ENCODE data around the gene DNAJC17.
A peak's percentile ranks its signal among the peaks of the same experiment; 100 is the strongest.

Gene DNAJC17

GRCh38 chr15:40819048-40819447 lies 11.8 kb upstream of the DNAJC17 start:
- TF ChIP-seq POLR2A (IDR thresholded peaks at IDR 0.05; ENCODE audit: extremely low read depth, insufficient read length) = no peak
- TF ChIP-seq, protein P1, sequence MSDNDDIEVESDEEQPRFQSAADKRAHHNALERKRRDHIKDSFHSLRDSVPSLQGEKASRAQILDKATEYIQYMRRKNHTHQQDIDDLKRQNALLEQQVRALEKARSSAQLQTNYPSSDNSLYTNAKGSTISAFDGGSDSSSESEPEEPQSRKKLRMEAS (IDR thresholded peaks at IDR 0.05; ENCODE audit: low read depth, low read length) = no peak
- H3K4me3 ChIP-seq (ENCODE audit: low read depth, low read length) = no peak overlapping the region
- DNase-seq (ENCODE audit: low read depth) = no peak

- no peak overlapping the region for H3K4me3 ChIP-seq (ENCODE audit: low read depth, low read length)
- no peak for TF ChIP-seq MYC (IDR thresholded peaks at IDR 0.05; ENCODE audit: low read depth, low read length)
- TF ChIP-seq, protein P1 (IDR thresholded peaks at IDR 0.05; ENCODE audit: low read depth, low read length) = no peak
- TF ChIP-seq, protein P2, sequence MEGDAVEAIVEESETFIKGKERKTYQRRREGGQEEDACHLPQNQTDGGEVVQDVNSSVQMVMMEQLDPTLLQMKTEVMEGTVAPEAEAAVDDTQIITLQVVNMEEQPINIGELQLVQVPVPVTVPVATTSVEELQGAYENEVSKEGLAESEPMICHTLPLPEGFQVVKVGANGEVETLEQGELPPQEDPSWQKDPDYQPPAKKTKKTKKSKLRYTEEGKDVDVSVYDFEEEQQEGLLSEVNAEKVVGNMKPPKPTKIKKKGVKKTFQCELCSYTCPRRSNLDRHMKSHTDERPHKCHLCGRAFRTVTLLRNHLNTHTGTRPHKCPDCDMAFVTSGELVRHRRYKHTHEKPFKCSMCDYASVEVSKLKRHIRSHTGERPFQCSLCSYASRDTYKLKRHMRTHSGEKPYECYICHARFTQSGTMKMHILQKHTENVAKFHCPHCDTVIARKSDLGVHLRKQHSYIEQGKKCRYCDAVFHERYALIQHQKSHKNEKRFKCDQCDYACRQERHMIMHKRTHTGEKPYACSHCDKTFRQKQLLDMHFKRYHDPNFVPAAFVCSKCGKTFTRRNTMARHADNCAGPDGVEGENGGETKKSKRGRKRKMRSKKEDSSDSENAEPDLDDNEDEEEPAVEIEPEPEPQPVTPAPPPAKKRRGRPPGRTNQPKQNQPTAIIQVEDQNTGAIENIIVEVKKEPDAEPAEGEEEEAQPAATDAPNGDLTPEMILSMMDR (IDR thresholded peaks at IDR 0.05; ENCODE audit: low read depth, low read length) = no peak
- no peak for DNase-seq (ENCODE audit: low read depth)
Observed at GRCh38 chr15:40815042-40815698, 7.9 kb upstream of the DNAJC17 start.

DNA sequence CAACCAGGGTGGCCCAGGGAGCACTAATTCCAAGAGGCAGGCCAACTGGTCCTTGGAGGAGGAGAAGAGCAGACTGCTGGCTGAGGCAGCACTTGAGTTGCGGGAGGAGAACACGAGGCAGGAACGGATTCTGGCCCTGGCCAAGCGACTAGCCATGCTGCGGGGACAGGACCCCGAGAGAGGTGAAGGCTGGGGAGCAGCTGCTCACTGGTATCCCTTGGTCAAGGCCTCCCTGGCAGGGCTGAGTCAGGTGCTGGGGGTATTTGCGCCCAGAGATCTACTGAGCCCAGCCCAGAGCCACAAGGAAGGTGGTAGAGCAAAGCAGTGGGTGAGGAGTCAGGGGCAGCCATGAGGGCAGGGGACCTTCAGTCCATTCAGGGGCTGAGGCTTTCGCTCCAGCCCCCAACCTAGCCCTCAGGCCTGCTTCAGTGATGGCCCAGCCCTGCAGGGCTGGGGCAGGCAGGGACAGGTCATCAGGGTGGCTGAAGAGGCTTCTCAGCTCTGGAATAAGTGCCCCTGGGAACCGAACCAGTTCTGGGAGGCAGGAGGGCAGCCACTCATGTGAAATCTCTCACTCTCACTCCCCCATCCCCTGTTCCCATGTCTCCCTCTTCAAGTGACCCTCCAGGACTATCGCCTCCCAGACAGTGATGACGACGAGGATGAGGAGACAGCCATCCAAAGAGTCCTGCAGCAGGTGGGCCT lies 5.6 kb upstream of the DNAJC17 start:
- TF ChIP-seq POLR2A (IDR thresholded peaks at IDR 0.05; ENCODE audit: extremely low read depth, insufficient read length) = no peak
- TF ChIP-seq, protein P2 (IDR thresholded peaks at IDR 0.05; ENCODE audit: low read depth, low read length) = no peak
- no peak for TF ChIP-seq MYC (IDR thresholded peaks at IDR 0.05; ENCODE audit: low read depth, low read length)
- TF ChIP-seq, protein P1 (IDR thresholded peaks at IDR 0.05; ENCODE audit: low read depth, low read length) = no peak
- no peak for DNase-seq (ENCODE audit: low read depth)
- no peak overlapping the region for H3K4me3 ChIP-seq (ENCODE audit: low read depth, low read length)

DNA sequence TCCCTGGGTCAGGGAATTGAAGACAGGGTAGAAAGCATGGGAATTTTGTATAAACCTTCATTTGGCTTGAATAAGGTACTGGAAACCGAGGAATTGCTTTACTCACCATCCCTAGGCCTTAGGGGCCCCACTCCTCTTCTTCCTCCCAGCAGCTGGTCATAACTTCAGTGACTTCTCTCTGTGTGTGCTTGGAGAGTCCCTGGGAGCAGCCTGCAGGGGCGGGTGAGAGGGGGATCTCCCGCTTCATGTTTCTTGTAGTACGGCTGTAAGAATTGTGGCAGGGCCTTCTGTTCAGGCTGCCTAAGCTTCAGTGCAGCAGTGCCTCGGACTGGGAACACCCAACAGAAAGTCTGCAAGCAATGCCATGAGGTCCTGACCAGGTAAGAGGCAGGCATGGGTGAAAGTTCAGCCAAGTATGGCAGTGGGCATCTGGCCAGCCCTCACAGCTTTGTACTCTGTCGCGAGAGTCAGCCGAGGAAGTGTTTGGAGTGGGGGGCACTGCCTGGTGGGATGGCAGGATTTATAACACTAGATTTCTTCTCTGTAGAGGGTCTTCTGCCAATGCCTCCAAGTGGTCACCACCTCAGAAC lies 1.7 kb upstream of the DNAJC17 start:
- DNase-seq (ENCODE audit: low read depth) = no peak
- no peak overlapping the region for H3K4me3 ChIP-seq (ENCODE audit: low read depth, low read length)

DNA sequence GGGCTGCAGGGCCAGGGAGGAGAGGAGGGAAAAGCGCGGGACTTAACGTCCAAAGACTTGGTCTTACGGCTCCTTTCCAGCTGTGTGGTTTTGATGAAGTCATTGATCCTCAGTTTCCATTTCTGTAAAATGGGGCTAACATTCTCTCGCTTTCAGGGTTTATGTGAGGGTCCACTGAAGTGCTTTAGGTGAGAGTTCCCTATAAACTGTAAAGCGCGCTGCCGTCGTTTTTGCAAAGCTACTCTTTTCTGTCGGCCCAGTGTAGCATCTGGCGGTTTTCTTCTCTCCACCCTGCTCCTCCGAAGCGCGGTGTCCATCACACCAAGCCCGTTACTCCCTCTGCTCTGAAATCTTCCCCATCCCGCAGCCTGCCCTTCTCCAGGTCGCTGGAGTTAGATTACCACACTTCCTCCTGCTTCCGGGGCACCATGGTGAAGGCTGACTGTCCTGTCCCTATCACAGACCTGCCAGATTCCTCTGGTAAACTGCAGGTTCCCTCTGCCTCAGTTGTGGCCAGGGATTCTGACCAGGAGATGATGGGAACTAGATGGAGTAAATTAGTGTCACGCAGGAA lies 702 bp upstream of the DNAJC17 start:
- TF ChIP-seq POLR2A (IDR thresholded peaks at IDR 0.05; ENCODE audit: extremely low read depth, insufficient read length) = no peak
- no peak for TF ChIP-seq MYC (IDR thresholded peaks at IDR 0.05; ENCODE audit: low read depth, low read length)
- TF ChIP-seq, protein P2 (IDR thresholded peaks at IDR 0.05; ENCODE audit: low read depth, low read length) = no peak
- TF ChIP-seq, protein P1 (IDR thresholded peaks at IDR 0.05; ENCODE audit: low read depth, low read length) = no peak
- peak; percentile 42 for DNase-seq (ENCODE audit: low read depth)

More for the DNA sequence above, 1.7 kb upstream of the DNAJC17 start:
- TF ChIP-seq MYC (IDR thresholded peaks at IDR 0.05; ENCODE audit: low read depth, low read length) (no peak), POLR2A (IDR thresholded peaks at IDR 0.05; ENCODE audit: extremely low read depth, insufficient read length) (no peak)
- TF ChIP-seq, protein P2 (IDR thresholded peaks at IDR 0.05; ENCODE audit: low read depth, low read length) = no peak
- TF ChIP-seq, protein P1 (IDR thresholded peaks at IDR 0.05; ENCODE audit: low read depth, low read length) = no peak

GRCh38 chr15:40806672-40807027 lies 623 bp downstream of the DNAJC17 start:
- TF ChIP-seq POLR2A (IDR thresholded peaks at IDR 0.05; ENCODE audit: extremely low read depth, insufficient read length) = no peak
- TF ChIP-seq, protein P1 (IDR thresholded peaks at IDR 0.05; ENCODE audit: low read depth, low read length) = no peak; the same call in 1 of the 2 replicates
- TF ChIP-seq, protein P2 (IDR thresholded peaks at IDR 0.05; ENCODE audit: low read depth, low read length) = no peak
- no peak for TF ChIP-seq MYC (IDR thresholded peaks at IDR 0.05; ENCODE audit: low read depth, low read length)
- H3K4me3 ChIP-seq (ENCODE audit: low read depth, low read length) = peak overlapping the region; percentile 97
- DNase-seq (ENCODE audit: low read depth) = no peak

More for the DNA sequence above, 702 bp upstream of the DNAJC17 start:
- H3K4me3 ChIP-seq (ENCODE audit: low read depth, low read length) = peak overlapping the region; percentile 97

All from NB4 (cell line).